Prostate gland (tissue), 2 donors: ENCODE measurements around the gene TMEM248. TPM values are rescaled to one million over a fixed set of nuclear protein-coding genes. Genes with fewer than 3 reads are reported as not detected.

ENCODE experiments used
- DNase-seq: peaks from one replicate; pipeline ENCODE4 v3.0.0-alpha.2; 2019; ENCODE audit warnings: low spot score
- H3K27ac ChIP-seq, 2 donors: fragments of 200-600 bp; sonication (generic); 2 replicates each; pipeline ENCODE4 v1.5.1; 2017 to 2019
- H3K27me3 ChIP-seq: fragments of 200-600 bp; sonication (generic); replicated peaks from 2 replicates; pipeline ENCODE4 v1.5.1; 2019; ENCODE audit not compliant: insufficient read depth
- H3K36me3 ChIP-seq, 2 donors: fragments of 200-600 bp; sonication (generic); 1 replicate in 1 of 2; 2 replicates in 1 of 2; pipeline versions ENCODE4 v1.5.1 to v1.8.1; 2017 to 2019
- H3K4me1 ChIP-seq: fragments of 200-600 bp; sonication (generic); replicated peaks from 2 replicates; pipeline ENCODE4 v1.5.1; 2019
- H3K4me3 ChIP-seq, 2 donors: fragments of 200-600 bp; sonication (generic); 2 replicates each; pipeline ENCODE4 v1.5.1; 2017 to 2019
- H3K9me3 ChIP-seq: fragments of 200-600 bp; sonication (generic); 2 replicates; pipeline ENCODE4 v1.5.1; 2017
- CTCF ChIP-seq, 4 experiments: fragments of 200-600 bp in 2 of 4; fragments of 450-650 bp in 2 of 4; sonication (generic) in 2 of 4; IDR thresholded peaks; 1 replicate in 3 of 4; 2 replicates in 1 of 4; pipeline ENCODE4 v1.5.1; 2016 to 2019; ENCODE audit warnings: antibody characterized with exemption in 4 of 4, mild to moderate bottlenecking in 2 of 4, moderate library complexity in 2 of 4
- POLR2A ChIP-seq: fragments of 450-650 bp; IDR thresholded peaks from one replicate; pipeline ENCODE4 v1.6.1; 2016; ENCODE audit warnings: antibody characterized with exemption, mild to moderate bottlenecking
- POLR2AphosphoS5 ChIP-seq: sonication (generic); formaldehyde crosslinking; IDR thresholded peaks from one replicate; pipeline ENCODE4 v1.6.1; 2017; ENCODE audit warnings: antibody characterized with exemption
- WGBS: methylation state at CpG from one replicate; pipeline ENCODE4 v1.1.5; 2018; 5-methylcytosine and 5-hydroxymethylcytosine counted together
- intact Hi-C: fragments of 100-400 bp; cut with DNase I; formaldehyde crosslinking; loops from one replicate; pipeline ENCODE4 v1.14.2; 2022
- small RNA-seq, 2 donors: library from RNA; depleted of rRNA; stranded (forward); fragments of <200 nt; gene quantifications; one replicate each; pipeline ENCODE3, GENCODE V24; 2016
- total RNA-seq, 2 donors: library from RNA; depleted of rRNA; stranded (reverse); fragments of >200 nt; gene quantifications; one replicate each; pipeline ENCODE4 v1.1.0, GENCODE V29; 2016

The TMEM248 gene
- total RNA-seq, 2 donors from 2014 or later = 125 to 175 TPM

GRCh38 chr7:67006965-67007364, 85.9 kb downstream of the TMEM248 start:
- Histone ChIP-seq H3K9me3 (no peaks in the 10 kb centered on the region), H3K4me3 (no peak overlapping the region), H3K27ac (no peak overlapping the region), H3K4me1 (no peaks in the 10 kb centered on the region), H3K36me3 (peaks cover 0 to 10% of the 10 kb centered on the region in 2 donors), H3K27me3 (no peaks in the 10 kb centered on the region)
- intact Hi-C loops = no loop called here
- WGBS = 83% methylated on average over 2 of the region's 2 CpGs
- TF ChIP-seq POLR2AphosphoS5 (no peak), POLR2A (no peak), CTCF (IDR thresholded peaks at IDR 0.05) (no peak)
- DNase-seq = no peak

Small RNA genes lying within 50 kb of the gene (small RNA-seq; reads per million reads assigned to genes)
- gene RF00017 (0 reads per million in 2 donors), gene RN7SL43P (0 reads per million in 2 donors), gene RNU6-1254P (0 reads per million in 2 donors)

Other genes with a start within 250 kb of the TMEM248 start
- 10 to 100 TPM; 20.8 to 49.6 TPM for gene RABGEF1, start 180.5 kb upstream of the TMEM248 start, total RNA-seq
- 10 to 100 TPM; 58.6 to 94.0 TPM for gene SBDS, start 74.4 kb downstream of the TMEM248 start, total RNA-seq
- 10 to 100 TPM; 24.6 to 30.6 TPM for gene TYW1, start 75.6 kb downstream of the TMEM248 start, total RNA-seq